ENCODE data around the gene LACTB. TPM values are rescaled to one million over a fixed set of nuclear protein-coding genes. Genes with fewer than 3 reads are reported as not detected.

The LACTB gene
- total and polyA plus RNA-seq, 2 experiments from 2014 or later = 15.2 to 20.9 TPM

- Mint-ChIP-seq H3K4me3 (peak overlapping the region; percentile 95), H3K27me3 (ENCODE audit: insufficient read depth, low read depth, poor library complexity) (peaks cover 2% of the 10 kb centered on the region), H3K4me1 (peaks cover 6% of the 10 kb centered on the region), H3K36me3 (ENCODE audit: low read depth) (peaks cover 17% of the 10 kb centered on the region; the same call in 2 of the 3 replicates), H3K9me3 (no peaks in the 10 kb centered on the region), H3K27ac (peak overlapping the region; percentile 84)
- ATAC-seq = peak; percentile 65
- Histone ChIP-seq H2AFZ (peak overlapping the region; percentile 54; the same call in 1 of the 2 replicates), H3F3A (replicated peaks; ENCODE audit: low read depth) (peaks cover 5% of the 10 kb centered on the region; the same call in 1 of the 2 replicates), H3K36me3 (ENCODE audit: insufficient read depth) (peaks cover 22% of the 10 kb centered on the region), H3K4me1 (ENCODE audit: insufficient read depth) (no peaks in the 10 kb centered on the region), H3K27me3 (ENCODE audit: insufficient read depth) (no peaks in the 10 kb centered on the region), H3K4me2 (peak overlapping the region; percentile 74), H3K27ac (ENCODE audit: low read depth) (peak overlapping the region; percentile 96), H3K9me2 (ENCODE audit: insufficient read depth) (no peaks in the 10 kb centered on the region), H3K79me2 (replicated peaks; ENCODE audit: insufficient read depth) (peaks cover 28% of the 10 kb centered on the region), H3K4me3 (peak overlapping the region; percentile 83), H4K20me1 (replicated peaks; ENCODE audit: insufficient read depth) (no peaks in the 10 kb centered on the region)
- DNase-seq (ENCODE audit: low spot score) = peak; percentile 84
- TF ChIP-seq ETS1 (IDR thresholded peaks at IDR 0.05) = no peak
Observed at GRCh38 chr15:63157891-63158431, 36.3 kb downstream of the LACTB start.

GRCh38 chr15:63160638-63161037, 39.0 kb downstream of the LACTB start:
- DNase-seq (ENCODE audit: low spot score) (no peak), ATAC-seq (no peak)
- Histone ChIP-seq H3K79me2 (replicated peaks; ENCODE audit: insufficient read depth) (peaks cover 16% of the 10 kb centered on the region), H3K27ac (ENCODE audit: low read depth) (no peak overlapping the region), H3K27me3 (ENCODE audit: insufficient read depth) (no peaks in the 10 kb centered on the region), H3K4me3 (no peak overlapping the region), H4K20me1 (replicated peaks; ENCODE audit: insufficient read depth) (no peaks in the 10 kb centered on the region), H3K36me3 (ENCODE audit: insufficient read depth) (no peaks in the 10 kb centered on the region), H3K9me2 (ENCODE audit: insufficient read depth) (0 out of 2 replicates have a peak, but pooled peaks cover 2% of the 10 kb centered on the region), H3K4me1 (ENCODE audit: insufficient read depth) (0 out of 2 replicates have a peak, but pooled peaks cover under 1% of the 10 kb centered on the region), H2AFZ (no peak overlapping the region), H3K4me2 (no peak overlapping the region), H3F3A (replicated peaks; ENCODE audit: low read depth) (peaks cover 3% of the 10 kb centered on the region; the same call in 1 of the 2 replicates)
- Mint-ChIP-seq H3K4me3 (no peak overlapping the region), H3K27me3 (ENCODE audit: insufficient read depth, low read depth, poor library complexity) (peaks cover 2% of the 10 kb centered on the region), H3K9me3 (no peaks in the 10 kb centered on the region), H3K27ac (no peak overlapping the region), H3K36me3 (ENCODE audit: low read depth) (peaks cover under 1% of the 10 kb centered on the region; the same call in 1 of the 3 replicates), H3K4me1 (peaks cover 9% of the 10 kb centered on the region)
- no peak for TF ChIP-seq ZNF331 (CRISPR knock-in tag; IDR thresholded peaks at IDR 0.05; ENCODE audit: low read depth)
- no peak for TF ChIP-seq ETS1 (IDR thresholded peaks at IDR 0.05)
- no peak for TF ChIP-seq STAT1 (IDR thresholded peaks at IDR 0.05; ENCODE audit: unreplicated experiment)
- no peak for TF ChIP-seq NANOG (IDR thresholded peaks at IDR 0.05; ENCODE audit: borderline replicate concordance)
- TF ChIP-seq EZH2 (IDR thresholded peaks at IDR 0.05; ENCODE audit: low read depth, unreplicated experiment) = no peak
- no peak for TF ChIP-seq CREB1 (CRISPR knock-in tag; IDR thresholded peaks at IDR 0.05; ENCODE audit: low read depth)

GRCh38 chr15:63163217-63163616, 41.6 kb downstream of the LACTB start:
- H2AFZ ChIP-seq = no peak overlapping the region
- no peak overlapping the region for H3K27ac ChIP-seq (ENCODE audit: low read depth)
- H3K4me2 ChIP-seq = no peak overlapping the region
- H3K4me3 ChIP-seq = no peak overlapping the region
- no peaks in the 10 kb centered on the region for H3K36me3 ChIP-seq (ENCODE audit: insufficient read depth)
- Mint-ChIP-seq H3K36me3 (ENCODE audit: low read depth) (no peaks in the 10 kb centered on the region), H3K9me3 (no peaks in the 10 kb centered on the region), H3K27me3 (ENCODE audit: insufficient read depth, low read depth, poor library complexity) (no peaks in the 10 kb centered on the region), H3K27ac (no peak overlapping the region), H3K4me1 (peaks cover 10% of the 10 kb centered on the region), H3K4me3 (no peak overlapping the region)
- H3K4me1 ChIP-seq (ENCODE audit: insufficient read depth) = peaks cover 6% of the 10 kb centered on the region
- ATAC-seq = no peak
- 0 out of 2 replicates have a peak, but pooled peaks cover 3% of the 10 kb centered on the region for H3K79me2 ChIP-seq (replicated peaks; ENCODE audit: insufficient read depth)
- H3K27me3 ChIP-seq (ENCODE audit: insufficient read depth) = no peaks in the 10 kb centered on the region
- no peaks in the 10 kb centered on the region; the same call in 1 of the 2 replicates for H3F3A ChIP-seq (replicated peaks; ENCODE audit: low read depth)
- no peak for DNase-seq (ENCODE audit: low spot score)
- no peaks in the 10 kb centered on the region for H4K20me1 ChIP-seq (replicated peaks; ENCODE audit: insufficient read depth)
- TF ChIP-seq CTCF (conservative IDR thresholded peaks at IDR 0.05; ENCODE audit: low read depth in 2 of 2) = no peak
- TF ChIP-seq CREB1 (CRISPR knock-in tag; IDR thresholded peaks at IDR 0.05; ENCODE audit: low read depth) = no peak
- no peak for TF ChIP-seq ZNF331 (CRISPR knock-in tag; IDR thresholded peaks at IDR 0.05; ENCODE audit: low read depth)
- TF ChIP-seq POLR2AphosphoS5 (IDR thresholded peaks at IDR 0.05; ENCODE audit: low read depth) = no peak
- no peak for TF ChIP-seq EZH2 (IDR thresholded peaks at IDR 0.05; ENCODE audit: low read depth, unreplicated experiment)
- no peak for TF ChIP-seq ZNF114 (CRISPR knock-in tag; IDR thresholded peaks at IDR 0.05)
- H3K9me2 ChIP-seq (ENCODE audit: insufficient read depth) = 0 out of 2 replicates have a peak, but pooled peaks cover 2% of the 10 kb centered on the region

Measured in GM23338 (cell line).